Thyroid gland (tissue), 4 donors: Measurements from ENCODE around the gene MAST4. TPM values are rescaled to one million over a fixed set of nuclear protein-coding genes. Genes with fewer than 3 reads are reported as not detected.

Experiments
- DNase-seq, 2 donors: peaks; one replicate each; pipeline ENCODE4 v3.0.0-alpha.2; 2019
- H3K27ac ChIP-seq, 3 donors: fragments of 200-600 bp; sonication (generic); 1 replicate in 2 of 3; 2 replicates in 1 of 3; pipeline ENCODE4 v1.5.1; 2016 to 2019; ENCODE audit warnings: mild to moderate bottlenecking in 1 of 3, moderate library complexity in 1 of 3
- H3K27me3 ChIP-seq: fragments of 200-600 bp; sonication (generic); one replicate; pipeline ENCODE4 v1.5.1; 2019
- H3K36me3 ChIP-seq, 2 donors: fragments of 200-600 bp; sonication (generic); one replicate each; pipeline ENCODE4 v1.5.1; 2016 to 2019
- H3K4me1 ChIP-seq, 2 donors: fragments of 200-600 bp; sonication (generic); one replicate each; pipeline ENCODE4 v1.5.1; 2017 to 2019
- H3K4me3 ChIP-seq, 3 donors: fragments of 200-600 bp; sonication (generic); replicated peaks in 1 of 3; 1 replicate in 2 of 3; 2 replicates in 1 of 3; pipeline ENCODE4 v1.5.1; 2016; ENCODE audit warnings: mild to moderate bottlenecking in 1 of 3
- H3K9me3 ChIP-seq: fragments of 200-600 bp; sonication (generic); one replicate; pipeline ENCODE4 v1.5.1; 2017
- POLR2A ChIP-seq, 2 donors: fragments of 450-650 bp; IDR thresholded peaks; one replicate each; pipeline ENCODE4 v1.6.1; 2017; ENCODE audit warnings: antibody characterized with exemption in 2 of 2, mild to moderate bottlenecking in 2 of 2, moderate library complexity in 1 of 2
- WGBS, 2 donors: methylation state at CpG; one replicate each; pipeline ENCODE4 v1.1.5; 2017; 5-methylcytosine and 5-hydroxymethylcytosine counted together
- intact Hi-C: fragments of 100-400 bp; cut with DNase I; formaldehyde crosslinking; loops from one replicate; pipeline ENCODE4 v1.15.1; 2023
- total RNA-seq, 4 donors: library from RNA; depleted of rRNA; stranded (reverse); fragments of >200 nt; gene quantifications; one replicate each; pipeline ENCODE4 v1.2.3, GENCODE V29; 2016
- TF ChIP-seq, protein P1 (sequence below), 6 experiments: fragments of 200-600 bp in 3 of 6; fragments of 450-650 bp in 3 of 6; sonication (generic) in 3 of 6; IDR thresholded peaks; one replicate each; pipeline ENCODE4 v1.5.1; 2016 to 2019; ENCODE audit warnings: antibody characterized with exemption in 6 of 6, mild to moderate bottlenecking in 2 of 6, inconsistent platforms in 1 of 6, moderate library complexity in 1 of 6

Gene MAST4
- total RNA-seq, 4 donors from 2014 or later: 20.2 to 38.3 (median 24.4) TPM

DNA sequence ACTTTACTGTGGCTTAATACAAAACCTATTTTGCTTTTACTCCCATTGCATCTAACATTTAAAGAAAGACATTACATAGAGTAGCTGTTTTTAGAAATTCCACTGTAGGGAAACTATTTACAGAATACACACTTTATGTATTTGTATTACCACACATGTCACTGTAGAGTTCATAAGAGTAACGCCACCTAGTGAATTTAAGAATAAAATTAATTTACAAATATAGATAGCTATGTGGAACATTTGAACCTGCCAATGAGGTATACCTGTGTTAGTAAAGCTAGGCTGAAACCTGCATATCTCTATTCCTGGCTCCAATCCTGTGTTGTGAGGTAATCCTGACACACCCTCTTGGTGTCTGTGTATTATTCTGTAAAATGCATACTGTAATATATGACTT lies 234.4 kb downstream of the MAST4 start:
- H3K4me1 ChIP-seq: peaks cover 7 to 21% of the 10 kb centered on the region in 2 donors
- no peaks in the 10 kb centered on the region for H3K27me3 ChIP-seq
- H3K9me3 ChIP-seq: no peaks in the 10 kb centered on the region
- intact Hi-C loops: loop anchor here (10.0 kb wide), 1 partner anchor 84 kb away; no protein-coding TSS in a partner anchor
- no peaks in the 10 kb centered on the region for H3K36me3 ChIP-seq
- no peak overlapping the region for H3K4me3 ChIP-seq
- no peak for TF ChIP-seq POLR2A (IDR thresholded peaks at IDR 0.05)
- TF ChIP-seq, protein P1, sequence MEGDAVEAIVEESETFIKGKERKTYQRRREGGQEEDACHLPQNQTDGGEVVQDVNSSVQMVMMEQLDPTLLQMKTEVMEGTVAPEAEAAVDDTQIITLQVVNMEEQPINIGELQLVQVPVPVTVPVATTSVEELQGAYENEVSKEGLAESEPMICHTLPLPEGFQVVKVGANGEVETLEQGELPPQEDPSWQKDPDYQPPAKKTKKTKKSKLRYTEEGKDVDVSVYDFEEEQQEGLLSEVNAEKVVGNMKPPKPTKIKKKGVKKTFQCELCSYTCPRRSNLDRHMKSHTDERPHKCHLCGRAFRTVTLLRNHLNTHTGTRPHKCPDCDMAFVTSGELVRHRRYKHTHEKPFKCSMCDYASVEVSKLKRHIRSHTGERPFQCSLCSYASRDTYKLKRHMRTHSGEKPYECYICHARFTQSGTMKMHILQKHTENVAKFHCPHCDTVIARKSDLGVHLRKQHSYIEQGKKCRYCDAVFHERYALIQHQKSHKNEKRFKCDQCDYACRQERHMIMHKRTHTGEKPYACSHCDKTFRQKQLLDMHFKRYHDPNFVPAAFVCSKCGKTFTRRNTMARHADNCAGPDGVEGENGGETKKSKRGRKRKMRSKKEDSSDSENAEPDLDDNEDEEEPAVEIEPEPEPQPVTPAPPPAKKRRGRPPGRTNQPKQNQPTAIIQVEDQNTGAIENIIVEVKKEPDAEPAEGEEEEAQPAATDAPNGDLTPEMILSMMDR (IDR thresholded peaks at IDR 0.05): peak in 1 of 6 experiments; percentile 11
- WGBS, 2 donors: 63 to 67% methylated on average over 1 of the region's 1 CpG
- DNase-seq: no peak
- no peak overlapping the region for H3K27ac ChIP-seq

DNA sequence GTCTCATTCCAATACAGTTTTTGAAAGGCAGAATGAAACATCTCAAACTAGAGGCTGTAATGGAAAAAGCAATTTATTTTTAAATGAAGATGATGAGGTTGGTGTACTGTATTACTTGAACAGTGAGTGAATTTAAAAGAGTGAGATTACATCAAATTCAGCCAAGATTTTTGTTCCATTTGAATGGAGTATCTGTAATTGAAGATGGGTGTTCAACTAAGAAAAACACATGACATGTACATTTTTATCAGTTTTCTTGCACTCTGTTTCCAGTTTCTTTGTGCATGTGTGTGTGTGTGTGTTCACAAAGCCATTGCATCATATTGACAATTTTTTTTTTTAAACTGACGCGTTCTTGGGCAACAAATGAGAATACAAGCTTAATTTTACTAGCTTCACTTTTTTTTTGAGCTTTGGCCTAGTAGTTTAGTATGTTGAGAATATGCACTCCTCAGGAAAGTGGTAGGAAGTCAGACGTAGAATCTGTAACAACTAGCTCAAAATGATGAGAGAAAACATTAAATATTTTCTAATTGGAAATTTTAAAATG lies 243.5 kb downstream of the MAST4 start:
- DNase-seq: no peak
- H3K9me3 ChIP-seq: no peaks in the 10 kb centered on the region
- peaks cover 0 to 5% of the 10 kb centered on the region in 2 donors for H3K4me1 ChIP-seq
- intact Hi-C loops: loop anchor here (10.0 kb wide), 1 partner anchor 75 kb away; no protein-coding TSS in a partner anchor
- 91 to 96% methylated on average over 3 of the region's 3 CpGs for WGBS, 2 donors
- H3K36me3 ChIP-seq: no peaks in the 10 kb centered on the region
- H3K4me3 ChIP-seq: no peak overlapping the region
- H3K27me3 ChIP-seq: no peaks in the 10 kb centered on the region
- no peak overlapping the region for H3K27ac ChIP-seq
- TF ChIP-seq, protein P1 (IDR thresholded peaks at IDR 0.05): no peak
- no peak for TF ChIP-seq POLR2A (IDR thresholded peaks at IDR 0.05)

DNA sequence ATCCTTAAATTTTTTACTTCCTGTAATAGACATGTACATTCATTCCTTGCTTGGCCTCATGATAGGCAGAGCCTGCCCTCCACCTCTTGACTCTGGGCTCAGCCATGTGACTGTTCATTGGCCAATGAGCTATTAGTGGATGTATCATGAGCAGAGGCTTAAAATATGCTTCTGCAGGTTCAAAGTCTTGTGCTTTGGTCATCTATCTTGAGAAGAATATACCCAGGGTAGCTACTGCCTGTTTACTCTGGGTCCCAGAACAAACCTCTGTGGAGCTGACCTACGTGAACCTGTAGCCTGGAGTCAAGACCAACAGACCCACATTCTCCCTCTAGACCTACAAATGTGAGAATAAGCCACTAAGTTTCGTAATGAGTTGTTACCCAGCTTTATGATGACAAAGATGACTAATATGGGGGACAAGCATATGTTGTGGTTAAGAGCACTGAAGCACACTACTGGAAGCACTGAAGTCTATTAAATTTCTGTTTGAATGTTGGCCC lies 244.4 kb downstream of the MAST4 start:
- no peak for DNase-seq
- intact Hi-C loops: no loop called here
- 68 to 94% methylated on average over 2 of the region's 2 CpGs for WGBS, 2 donors
- Histone ChIP-seq H3K9me3 (no peaks in the 10 kb centered on the region), H3K27ac (no peak overlapping the region), H3K27me3 (no peaks in the 10 kb centered on the region), H3K36me3 (no peaks in the 10 kb centered on the region), H3K4me1 (peaks cover 0 to 5% of the 10 kb centered on the region in 2 donors), H3K4me3 (no peak overlapping the region)
- no peak for TF ChIP-seq POLR2A (IDR thresholded peaks at IDR 0.05)
- TF ChIP-seq, protein P1 (IDR thresholded peaks at IDR 0.05): no peak

DNA sequence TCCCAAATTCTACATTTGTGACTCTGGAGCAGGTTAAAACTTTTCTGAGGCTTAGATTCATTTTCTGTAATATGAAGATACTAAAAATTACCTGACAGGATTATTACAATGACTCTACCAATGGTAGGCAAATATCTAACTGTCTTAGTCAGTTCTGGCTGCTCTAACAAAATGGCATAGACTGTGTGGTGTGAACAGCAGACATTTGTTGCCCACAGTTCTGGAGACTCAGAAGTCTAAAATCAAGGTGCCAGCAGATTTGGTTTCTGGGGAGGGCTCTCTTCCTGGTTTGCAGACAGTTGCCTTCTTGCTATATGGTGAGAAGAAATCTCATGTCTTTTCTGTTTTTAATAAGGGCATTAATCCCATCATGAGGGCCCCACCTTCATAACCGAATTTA lies 245.1 kb downstream of the MAST4 start:
- WGBS, 2 donors: 90 to 93% methylated on average over 1 of the region's 1 CpG
- DNase-seq: no peak
- Histone ChIP-seq H3K9me3 (no peaks in the 10 kb centered on the region), H3K36me3 (no peaks in the 10 kb centered on the region), H3K27ac (no peak overlapping the region), H3K27me3 (no peaks in the 10 kb centered on the region), H3K4me3 (no peak overlapping the region), H3K4me1 (peaks cover 0 to 5% of the 10 kb centered on the region in 2 donors)
- intact Hi-C loops: no loop called here
- TF ChIP-seq, protein P1 (IDR thresholded peaks at IDR 0.05): no peak
- TF ChIP-seq POLR2A (IDR thresholded peaks at IDR 0.05): no peak

DNA sequence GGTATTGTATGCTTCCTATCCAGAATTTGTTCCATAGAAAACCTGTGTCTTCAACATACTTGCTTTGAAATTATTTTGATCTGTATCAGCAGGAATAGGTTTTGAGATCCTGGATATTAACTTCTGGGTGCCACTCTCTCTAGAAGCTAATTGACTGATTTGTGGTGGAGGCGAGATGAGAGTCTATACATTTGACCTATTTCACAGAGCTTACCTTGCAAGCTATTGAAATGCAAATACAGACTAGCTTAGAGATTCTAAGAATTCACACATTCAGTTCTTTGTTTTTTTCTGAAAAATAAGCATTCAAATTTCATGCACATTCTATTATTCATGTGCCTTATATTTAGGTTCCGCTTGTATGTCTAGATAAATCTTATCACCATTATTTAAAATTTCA lies 246.3 kb downstream of the MAST4 start:
- H3K4me3 ChIP-seq: no peak overlapping the region
- no peak overlapping the region for H3K27ac ChIP-seq
- no peak for TF ChIP-seq POLR2A (IDR thresholded peaks at IDR 0.05)
- TF ChIP-seq, protein P1 (IDR thresholded peaks at IDR 0.05): no peak
- H3K36me3 ChIP-seq: no peaks in the 10 kb centered on the region
- intact Hi-C loops: no loop called here
- WGBS, 2 donors: 97 to 98% methylated on average over 2 of the region's 2 CpGs
- H3K4me1 ChIP-seq: peaks cover 0 to 5% of the 10 kb centered on the region in 2 donors
- H3K9me3 ChIP-seq: no peaks in the 10 kb centered on the region
- no peaks in the 10 kb centered on the region for H3K27me3 ChIP-seq
- DNase-seq: no peak
